ENCODE results near the gene ULK4.

DNA sequence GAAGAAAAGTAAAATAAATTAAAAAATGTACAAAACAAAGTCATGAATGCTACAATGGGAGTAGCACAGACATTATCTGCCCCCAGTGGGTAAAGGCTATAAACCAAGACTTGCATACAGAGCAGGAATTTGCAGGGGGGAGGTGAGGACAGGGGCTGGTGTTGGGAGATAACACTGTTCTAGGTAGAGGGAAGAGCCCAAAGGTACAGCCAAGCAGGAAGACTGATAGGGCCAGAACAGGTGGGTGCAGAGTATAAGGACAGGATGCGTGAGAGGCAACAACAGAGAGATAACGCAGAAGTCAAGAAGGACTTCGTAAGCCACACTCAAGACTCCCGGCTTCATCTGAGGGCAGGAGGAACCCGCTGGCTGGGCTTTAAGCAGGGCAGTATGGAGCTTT lies 616.1 kb downstream of the ULK4 start:
- TF ChIP-seq, protein P1, sequence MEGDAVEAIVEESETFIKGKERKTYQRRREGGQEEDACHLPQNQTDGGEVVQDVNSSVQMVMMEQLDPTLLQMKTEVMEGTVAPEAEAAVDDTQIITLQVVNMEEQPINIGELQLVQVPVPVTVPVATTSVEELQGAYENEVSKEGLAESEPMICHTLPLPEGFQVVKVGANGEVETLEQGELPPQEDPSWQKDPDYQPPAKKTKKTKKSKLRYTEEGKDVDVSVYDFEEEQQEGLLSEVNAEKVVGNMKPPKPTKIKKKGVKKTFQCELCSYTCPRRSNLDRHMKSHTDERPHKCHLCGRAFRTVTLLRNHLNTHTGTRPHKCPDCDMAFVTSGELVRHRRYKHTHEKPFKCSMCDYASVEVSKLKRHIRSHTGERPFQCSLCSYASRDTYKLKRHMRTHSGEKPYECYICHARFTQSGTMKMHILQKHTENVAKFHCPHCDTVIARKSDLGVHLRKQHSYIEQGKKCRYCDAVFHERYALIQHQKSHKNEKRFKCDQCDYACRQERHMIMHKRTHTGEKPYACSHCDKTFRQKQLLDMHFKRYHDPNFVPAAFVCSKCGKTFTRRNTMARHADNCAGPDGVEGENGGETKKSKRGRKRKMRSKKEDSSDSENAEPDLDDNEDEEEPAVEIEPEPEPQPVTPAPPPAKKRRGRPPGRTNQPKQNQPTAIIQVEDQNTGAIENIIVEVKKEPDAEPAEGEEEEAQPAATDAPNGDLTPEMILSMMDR (IDR thresholded peaks at IDR 0.05; ENCODE audit: control extremely low read depth in 1 of 3, insufficient read depth in 1 of 3, low read depth in 1 of 3, low read length in 3 of 3) = no peak
- TF ChIP-seq SIN3A (conservative IDR thresholded peaks at IDR 0.05 in 1 of 2, IDR thresholded peaks at IDR 0.05 in 1 of 2; ENCODE audit: low read depth in 1 of 2, low read length in 2 of 2) = no peak
- TF ChIP-seq EZH2 (IDR thresholded peaks at IDR 0.05; ENCODE audit: low read depth, low read length, severe bottlenecking) = no peak
- no peak for TF ChIP-seq POLR2A (IDR thresholded peaks at IDR 0.05; ENCODE audit: control extremely low read depth in 1 of 2, low read depth in 2 of 2, low read length in 2 of 2)
- no peak for TF ChIP-seq JUND (IDR thresholded peaks at IDR 0.05; ENCODE audit: low read length)
- no peak for TF ChIP-seq NRF1 (IDR thresholded peaks at IDR 0.05; ENCODE audit: low read depth, low read length)
- no peak for TF ChIP-seq SP2 (IDR thresholded peaks at IDR 0.05; ENCODE audit: low read length)

Measured in H1 (cell line).